GM23248 (cell line): Measurements from ENCODE around the gene SLC51B. TPM values are rescaled to one million over a fixed set of nuclear protein-coding genes. Genes with fewer than 3 reads are reported as not detected.
A peak's percentile ranks its signal among the peaks of the same experiment; 100 is the strongest.

Experiments
- DNase-seq: peaks from one replicate; pipeline ENCODE4 v3.0.0-alpha.2; 2015
- H2AFZ ChIP-seq: fragments of 200-600 bp; sonication (generic); 2 replicates; pipeline ENCODE4 v1.6.1; 2016; ENCODE audit warnings: antibody characterized with exemption
- H3F3A ChIP-seq: fragments of 200-600 bp; sonication (generic); 2 replicates; pipeline ENCODE4 v1.6.1; 2016; ENCODE audit warnings: mild to moderate bottlenecking, antibody characterized with exemption, mixed run types; ENCODE audit not compliant: insufficient read depth
- H3K27ac ChIP-seq: fragments of 200-600 bp; sonication (generic); 2 replicates; pipeline ENCODE4 v1.5.1; 2016; ENCODE audit warnings: mild to moderate bottlenecking
- H3K27me3 ChIP-seq: fragments of 200-600 bp; sonication (generic); replicated peaks from 2 replicates; pipeline ENCODE4 v1.6.1; 2016; ENCODE audit warnings: mild to moderate bottlenecking; ENCODE audit not compliant: insufficient read depth
- H3K36me3 ChIP-seq: fragments of 200-600 bp; sonication (generic); 2 replicates; pipeline ENCODE4 v1.6.1; 2016; ENCODE audit warnings: low read depth, mild to moderate bottlenecking
- H3K4me1 ChIP-seq: fragments of 200-600 bp; sonication (generic); 2 replicates; pipeline ENCODE4 v1.6.1; 2016; ENCODE audit warnings: mild to moderate bottlenecking; ENCODE audit not compliant: insufficient read depth
- H3K4me2 ChIP-seq: fragments of 200-600 bp; sonication (generic); one replicate; pipeline ENCODE4 v1.6.1; 2016; ENCODE audit warnings: mild to moderate bottlenecking; ENCODE audit not compliant: unreplicated experiment
- H3K4me3 ChIP-seq: fragments of 200-600 bp; sonication (generic); 2 replicates; pipeline ENCODE4 v1.5.1; 2016; ENCODE audit warnings: mild to moderate bottlenecking
- H3K79me2 ChIP-seq: fragments of 200-600 bp; sonication (generic); 2 replicates; pipeline ENCODE4 v1.6.1; 2016; ENCODE audit warnings: mild to moderate bottlenecking; ENCODE audit not compliant: insufficient read depth
- H3K9ac ChIP-seq: fragments of 200-600 bp; sonication (generic); 2 replicates; pipeline ENCODE4 v1.6.1; 2016; ENCODE audit warnings: mild to moderate bottlenecking
- H3K9me2 ChIP-seq: fragments of 200-600 bp; sonication (generic); 2 replicates; pipeline ENCODE4 v1.6.1; 2016; ENCODE audit warnings: mixed run types, mild to moderate bottlenecking, moderate library complexity; ENCODE audit not compliant: insufficient read depth
- H3K9me3 ChIP-seq: fragments of 200-600 bp; sonication (generic); one replicate; pipeline ENCODE4 v1.6.1; 2017; ENCODE audit warnings: low read depth
- H4K20me1 ChIP-seq: fragments of 200-600 bp; sonication (generic); 2 replicates; pipeline ENCODE4 v1.6.0; 2016; ENCODE audit not compliant: insufficient read depth
- EZH2 ChIP-seq: fragments of 200-600 bp; sonication (generic); IDR thresholded peaks from 2 replicates; pipeline ENCODE4 v1.6.1; 2018; ENCODE audit warnings: antibody characterized with exemption, mild to moderate bottlenecking; ENCODE audit not compliant: insufficient read depth, poor library complexity, severe bottlenecking
- EZH2phosphoT487 ChIP-seq: fragments of 200-600 bp; sonication (generic); IDR thresholded peaks from 2 replicates; pipeline ENCODE4 v1.6.1; 2018; ENCODE audit warnings: antibody characterized with exemption, moderate library complexity, mild to moderate bottlenecking, low read depth; ENCODE audit not compliant: insufficient read depth
- WGBS, 2 experiments: methylation state at CpG; one replicate each; pipeline ENCODE4 v1.1.6; 2015 to 2017; ENCODE audit warnings: low lambda C conversion rate in 2 of 2, low coverage in 1 of 2; ENCODE audit errors: missing lambda C conversion rate in 2 of 2; 5-methylcytosine and 5-hydroxymethylcytosine counted together
- in situ Hi-C: fragments of 300-500 bp; cut with MboI; formaldehyde crosslinking; loops from 2 replicates; pipeline ENCODE4 v1.15.0; 2020
- polyA plus RNA-seq: library from polyadenylated mRNA; unstranded; fragments of >200 nt; fragmentation: Nextera tagmentation; extraction: Ambion mirVana; gene quantifications from 2 replicates; pipeline ENCODE4 v1.2.1, GENCODE V29; 2016
- total RNA-seq: library from RNA; depleted of rRNA; stranded (reverse); fragments of >200 nt; shearing (Covaris generic); gene quantifications from 2 replicates; pipeline ENCODE4 v1.2.3, GENCODE V29; 2014

SLC51B gene
- total and polyA plus RNA-seq, 2 experiments from 2014 or later: not detected

GRCh38 chr15:65067317-65067644 is 22.1 kb downstream of the SLC51B start:
- Histone ChIP-seq H3F3A (peaks cover 22% of the 10 kb centered on the region), H3K27ac (no peak overlapping the region), H3K9me2 (no peaks in the 10 kb centered on the region), H3K9me3 (no peaks in the 10 kb centered on the region), H3K27me3 (peaks cover 19% of the 10 kb centered on the region), H3K36me3 (no peaks in the 10 kb centered on the region), H3K4me1 (peaks cover 34% of the 10 kb centered on the region), H3K4me2 (peak overlapping the region; percentile 27), H3K9ac (no peak overlapping the region), H3K4me3 (peak overlapping the region; percentile 38; the same call in 1 of the 2 replicates), H4K20me1 (no peaks in the 10 kb centered on the region), H3K79me2 (no peaks in the 10 kb centered on the region), H2AFZ (0 out of 2 replicates have a peak overlapping the region, but pooled peaks have one; percentile 55)
- WGBS, 2 experiments: 7 to 12% methylated on average over 5 to 8 of the region's 8 CpGs
- in situ Hi-C loops: no loop called here
- TF ChIP-seq EZH2phosphoT487 (no peak), EZH2 (no peak)
- no peak for DNase-seq

- peak within 1 kb of the TSS; percentile 27 for H3K4me2 ChIP-seq
- H3K27ac ChIP-seq: peak within 1 kb of the TSS; percentile 19; the same call in 1 of the 2 replicates
- no peaks in the 10 kb centered on the region for H3K9me2 ChIP-seq
- 2 to 3% methylated on average over 39 to 64 of the region's 66 CpGs for WGBS, 2 experiments
- peaks cover 35% of the 10 kb centered on the region for H3K4me1 ChIP-seq
- no peak within 1 kb of the TSS for H3K9ac ChIP-seq
- H3K36me3 ChIP-seq: no peaks in the 10 kb centered on the region
- no peak for DNase-seq
- in situ Hi-C loops: no loop called here
- peak; percentile 38 for TF ChIP-seq EZH2
- TF ChIP-seq EZH2phosphoT487: no peak
- H3F3A ChIP-seq: peaks cover 22% of the 10 kb centered on the region
- H4K20me1 ChIP-seq: no peaks in the 10 kb centered on the region
- H3K27me3 ChIP-seq: peaks cover 19% of the 10 kb centered on the region
- H3K9me3 ChIP-seq: no peaks in the 10 kb centered on the region
- 0 out of 2 replicates have a peak within 1 kb of the TSS, but pooled peaks have one; percentile 55 for H2AFZ ChIP-seq
- peak within 1 kb of the TSS; percentile 38 for H3K4me3 ChIP-seq
- no peaks in the 10 kb centered on the region for H3K79me2 ChIP-seq
These were observed 22.6 kb downstream of the SLC51B start, which contains the start of gene RASL12 for GRCh38 chr15:65067645-65068402. RASL12 (minus strand) TSS chr15:65067991; CDS start chr15:65067835, 156 bp downstream.

GRCh38 chr15:65068403-65068788 is 23.2 kb downstream of the SLC51B start:
- WGBS, 2 experiments: 10 to 12% methylated on average over 3 of the region's 3 CpGs
- in situ Hi-C loops: no loop called here
- no peak overlapping the region for H2AFZ ChIP-seq
- H3F3A ChIP-seq: peaks cover 22% of the 10 kb centered on the region
- peaks cover 19% of the 10 kb centered on the region for H3K27me3 ChIP-seq
- H3K9me3 ChIP-seq: no peaks in the 10 kb centered on the region
- no peak overlapping the region for H3K4me3 ChIP-seq
- TF ChIP-seq EZH2: no peak
- no peak for TF ChIP-seq EZH2phosphoT487
- no peak overlapping the region for H3K9ac ChIP-seq
- no peaks in the 10 kb centered on the region for H3K79me2 ChIP-seq
- no peaks in the 10 kb centered on the region for H3K36me3 ChIP-seq
- peak overlapping the region; percentile 19; the same call in 1 of the 2 replicates for H3K27ac ChIP-seq
- DNase-seq: no peak
- H4K20me1 ChIP-seq: no peaks in the 10 kb centered on the region
- no peaks in the 10 kb centered on the region for H3K9me2 ChIP-seq
- no peak overlapping the region for H3K4me2 ChIP-seq
- H3K4me1 ChIP-seq: peaks cover 35% of the 10 kb centered on the region

GRCh38 chr15:65069179-65069578 is 24.0 kb downstream of the SLC51B start:
- Histone ChIP-seq H4K20me1 (no peaks in the 10 kb centered on the region), H3K4me3 (no peak overlapping the region), H3K4me1 (peaks cover 35% of the 10 kb centered on the region), H3K9me2 (no peaks in the 10 kb centered on the region), H3K4me2 (peak overlapping the region; percentile 12), H3K27ac (peak overlapping the region; percentile 28), H3K79me2 (no peaks in the 10 kb centered on the region), H3K9me3 (no peaks in the 10 kb centered on the region), H3F3A (peaks cover 22% of the 10 kb centered on the region), H3K9ac (no peak overlapping the region), H2AFZ (no peak overlapping the region), H3K36me3 (no peaks in the 10 kb centered on the region), H3K27me3 (peaks cover 19% of the 10 kb centered on the region)
- TF ChIP-seq EZH2phosphoT487: no peak
- no peak for TF ChIP-seq EZH2
- 0% methylated on average over 1 of the region's 1 CpG for WGBS, 2 experiments
- in situ Hi-C loops: no loop called here
- peak; percentile 97 for DNase-seq
